Spinal cord (tissue), 10 donors: ENCODE results near the gene INTS6L. TPM values are rescaled to one million over a fixed set of nuclear protein-coding genes. Genes with fewer than 3 reads are reported as not detected.
A peak's percentile ranks its signal among the peaks of the same experiment; 100 is the strongest.

ENCODE experiments used
- DNase-seq, 6 donors: peaks; one replicate each; pipeline versions ENCODE4 v3.0.0 to v3.0.0-alpha.2; 2013 to 2015; ENCODE audit warnings: low spot score in 6 of 6, low read depth in 4 of 6
- H3K27ac ChIP-seq: one replicate; pipeline ENCODE4 v1.5.1; 2013; ENCODE audit warnings: low read depth, low read length, control low read depth
- H3K27me3 ChIP-seq: one replicate; pipeline ENCODE4 v1.6.1; 2013; ENCODE audit warnings: low read length; ENCODE audit not compliant: control insufficient read depth, insufficient read depth
- H3K36me3 ChIP-seq: one replicate; pipeline ENCODE4 v1.6.1; 2013; ENCODE audit warnings: low read length; ENCODE audit not compliant: control insufficient read depth, insufficient read depth
- H3K4me1 ChIP-seq: one replicate; pipeline ENCODE4 v1.6.1; 2013; ENCODE audit warnings: low read length; ENCODE audit not compliant: control insufficient read depth, insufficient read depth
- H3K4me3 ChIP-seq: one replicate; pipeline ENCODE4 v1.5.1; 2013; ENCODE audit warnings: low read depth, low read length, control low read depth
- H3K9me3 ChIP-seq: one replicate; pipeline ENCODE4 v1.6.1; 2013; ENCODE audit warnings: low read length; ENCODE audit not compliant: control insufficient read depth, insufficient read depth
- WGBS: methylation state at CpG from one replicate; pipeline ENCODE4 v1.1.5; 2013; ENCODE audit warnings: missing lambda C conversion rate; ENCODE audit not compliant: insufficient coverage; 5-methylcytosine and 5-hydroxymethylcytosine counted together
- long read RNA-seq, 4 donors: transcript quantifications; one replicate each; lab custom pipeline, GENCODE V29; 2026
- polyA plus RNA-seq, 2 donors: library from polyadenylated mRNA; unstranded; fragments of 120-200 nt; gene quantifications; one replicate each; pipeline ENCODE4 v1.2.1, GENCODE V29; 2013; ENCODE audit not compliant: insufficient read length in 2 of 2
- total RNA-seq, 2 donors: library from RNA; depleted of rRNA in 1 of 2; stranded (reverse); fragments of 120-200 nt in 1 of 2; fragments of >200 nt in 1 of 2; gene quantifications; one replicate each; pipeline versions ENCODE4 v1.2.3 to v1.2.4, GENCODE V29; 2013 to 2014
- donor health status: healthy.

Gene INTS6L
- total RNA-seq = 10 to 100 TPM; 19.5 to 20.7 TPM
- 10 to 100 TPM; 25.0 to 25.1 TPM for polyA plus RNA-seq
- long read RNA-seq, donor 1, partial matches to known transcripts = 6 of 6 reads
- long read RNA-seq, donor 1, other reads (novel, unspliced or antisense) = 0 of 6 reads
- long read RNA-seq, donor 2, partial matches to known transcripts = 0 of 1 reads
- long read RNA-seq, donor 2, other reads (novel, unspliced or antisense) = 0 of 1 reads
- long read RNA-seq, donor 3 = 0 reads
- long read RNA-seq, donor 4, partial matches to known transcripts = 0 of 1 reads
- long read RNA-seq, donor 4, other reads (novel, unspliced or antisense) = 0 of 1 reads

DNA sequence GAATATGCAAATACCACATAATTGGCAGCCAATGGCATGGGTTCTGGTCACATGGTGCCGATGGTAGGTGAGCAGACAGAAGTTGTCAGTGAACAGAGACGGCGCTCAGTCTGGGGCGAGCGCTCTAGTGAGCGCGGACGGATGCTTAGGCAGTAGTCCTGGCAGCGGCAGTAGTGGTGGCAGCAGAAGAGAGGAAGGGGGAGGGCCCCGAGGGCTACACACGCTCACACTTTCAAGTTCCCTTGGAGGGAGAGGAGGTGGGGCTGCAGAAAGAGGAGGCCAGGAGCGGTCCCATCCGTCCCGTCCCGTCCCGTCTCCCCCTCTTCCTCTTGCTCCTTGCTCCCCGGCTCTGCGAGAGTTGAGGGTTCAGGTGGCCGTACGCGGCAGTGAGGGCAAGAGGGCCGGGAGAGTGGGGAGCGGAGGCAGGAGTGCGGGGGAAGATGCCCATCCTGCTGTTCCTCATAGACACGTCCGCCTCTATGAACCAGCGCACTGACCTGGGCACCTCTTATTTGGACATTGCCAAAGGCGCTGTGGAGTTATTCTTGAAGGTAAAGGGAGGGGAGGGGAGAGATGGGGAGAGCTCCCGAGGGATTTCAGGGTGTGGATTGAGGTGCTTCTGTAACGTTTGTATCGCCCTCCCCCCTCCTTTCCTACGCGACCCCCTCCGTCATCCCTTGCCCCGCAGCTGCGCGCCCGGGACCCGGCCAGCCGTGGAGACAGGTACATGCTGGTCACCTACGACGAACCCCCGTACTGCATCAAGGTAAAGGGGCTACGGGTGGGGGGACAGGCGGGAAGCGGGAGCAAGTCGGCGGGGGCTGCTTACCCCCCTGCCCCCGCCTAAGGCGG lies at the start of gene INTS6L:
INTS6L (plus strand) TSS at position 108 of the 852 bp plus-strand sequence; CDS start at position 441, 333 bp downstream.
- WGBS = 36% methylated on average over 37 of the region's 50 CpGs
- no peaks in the 10 kb centered on the region for H3K9me3 ChIP-seq
- peak in 5 of 6 donors; percentile 64 to 96 (median 80) for DNase-seq
- H3K4me3 ChIP-seq = peak within 1 kb of the TSS; percentile 68
- peaks cover 2% of the 10 kb centered on the region for H3K27me3 ChIP-seq
- no peaks in the 10 kb centered on the region for H3K36me3 ChIP-seq
- peak within 1 kb of the TSS; percentile 93 for H3K27ac ChIP-seq
- no peaks in the 10 kb centered on the region for H3K4me1 ChIP-seq

DNA sequence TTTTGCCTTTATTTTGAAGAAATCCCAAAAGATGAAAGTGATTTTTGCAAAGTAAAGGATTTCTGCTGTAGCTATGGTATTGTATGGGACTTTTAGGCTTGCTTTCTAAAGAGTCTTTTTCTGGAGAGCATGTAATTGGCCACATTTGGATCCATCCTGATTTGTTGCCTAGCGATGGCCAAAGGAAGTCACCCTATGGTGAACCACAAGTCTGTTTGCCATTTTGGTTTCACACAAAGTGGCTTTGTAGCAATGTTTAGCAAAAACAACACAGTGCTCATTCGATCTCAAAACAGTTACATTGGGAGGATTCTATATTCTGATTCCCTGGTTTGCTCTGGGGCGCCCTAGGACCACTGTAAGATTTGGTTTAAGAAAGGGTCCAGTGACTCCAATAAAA lies 44.1 kb upstream of the INTS6L start:
- H3K36me3 ChIP-seq = no peaks in the 10 kb centered on the region
- H3K9me3 ChIP-seq = no peaks in the 10 kb centered on the region
- 79% methylated on average over 2 of the region's 3 CpGs for WGBS
- no peak for DNase-seq
- no peak overlapping the region for H3K4me3 ChIP-seq
- H3K27ac ChIP-seq = no peak overlapping the region
- no peaks in the 10 kb centered on the region for H3K4me1 ChIP-seq
- H3K27me3 ChIP-seq = no peaks in the 10 kb centered on the region

DNA sequence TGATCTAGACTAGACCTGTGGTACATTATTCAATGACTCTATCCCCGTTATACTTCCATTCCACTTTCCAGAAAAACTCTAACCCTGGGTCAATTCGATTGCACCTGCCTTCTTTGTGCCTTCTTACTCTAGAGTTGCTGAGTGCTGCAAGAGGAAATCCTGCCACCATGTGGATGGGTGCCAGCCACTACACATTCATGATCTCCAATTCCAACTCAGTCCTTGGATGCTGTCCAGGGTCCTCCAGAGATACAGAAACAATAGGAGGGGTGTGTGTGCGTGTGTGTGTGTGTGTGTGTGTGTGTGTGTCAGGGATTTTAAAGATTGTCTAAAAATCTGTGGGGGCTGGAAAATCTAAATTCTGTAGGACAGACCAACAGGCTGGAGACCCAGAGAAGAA lies 42.9 kb upstream of the INTS6L start:
- Histone ChIP-seq H3K4me3 (no peak overlapping the region), H3K27me3 (no peaks in the 10 kb centered on the region), H3K9me3 (no peaks in the 10 kb centered on the region), H3K36me3 (no peaks in the 10 kb centered on the region), H3K4me1 (no peaks in the 10 kb centered on the region), H3K27ac (no peak overlapping the region)
- peak; percentile 12 to 88 (median 50) for DNase-seq
- WGBS = 24% methylated on average over 2 of the region's 3 CpGs

GRCh38 chrX:135480076-135480475 lies 40.4 kb upstream of the INTS6L start:
- 64% methylated on average over 5 of the region's 7 CpGs for WGBS
- no peak overlapping the region for H3K4me3 ChIP-seq
- H3K36me3 ChIP-seq = no peaks in the 10 kb centered on the region
- no peaks in the 10 kb centered on the region for H3K4me1 ChIP-seq
- H3K9me3 ChIP-seq = no peaks in the 10 kb centered on the region
- DNase-seq = no peak
- no peaks in the 10 kb centered on the region for H3K27me3 ChIP-seq
- H3K27ac ChIP-seq = no peak overlapping the region

DNA sequence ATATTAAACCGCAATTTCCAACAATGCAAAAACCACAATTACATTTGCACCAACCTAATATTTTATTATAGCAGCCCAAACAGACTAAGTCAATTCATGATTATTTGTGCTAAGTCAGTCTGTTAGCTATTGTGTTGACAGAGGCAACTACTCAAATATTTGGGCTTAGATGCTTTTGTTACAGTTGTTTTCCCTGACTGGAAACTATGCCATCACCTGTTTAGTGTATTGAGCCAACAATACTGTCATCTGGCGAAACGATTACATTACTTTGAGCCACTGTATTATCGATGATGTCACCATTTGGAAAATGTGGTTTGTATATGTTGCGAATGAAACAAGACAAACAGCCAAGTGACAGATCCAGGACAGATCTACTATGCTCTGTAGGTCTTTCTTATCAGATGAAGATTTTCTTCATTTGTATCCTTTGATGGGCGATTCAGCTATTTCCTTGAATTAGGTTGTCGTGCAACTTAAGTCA lies 38.7 kb upstream of the INTS6L start:
- no peaks in the 10 kb centered on the region for H3K27me3 ChIP-seq
- WGBS = 100% methylated on average over 2 of the region's 7 CpGs
- H3K4me3 ChIP-seq = no peak overlapping the region
- H3K36me3 ChIP-seq = no peaks in the 10 kb centered on the region
- H3K9me3 ChIP-seq = no peaks in the 10 kb centered on the region
- H3K27ac ChIP-seq = no peak overlapping the region
- DNase-seq = no peak
- H3K4me1 ChIP-seq = no peaks in the 10 kb centered on the region

DNA sequence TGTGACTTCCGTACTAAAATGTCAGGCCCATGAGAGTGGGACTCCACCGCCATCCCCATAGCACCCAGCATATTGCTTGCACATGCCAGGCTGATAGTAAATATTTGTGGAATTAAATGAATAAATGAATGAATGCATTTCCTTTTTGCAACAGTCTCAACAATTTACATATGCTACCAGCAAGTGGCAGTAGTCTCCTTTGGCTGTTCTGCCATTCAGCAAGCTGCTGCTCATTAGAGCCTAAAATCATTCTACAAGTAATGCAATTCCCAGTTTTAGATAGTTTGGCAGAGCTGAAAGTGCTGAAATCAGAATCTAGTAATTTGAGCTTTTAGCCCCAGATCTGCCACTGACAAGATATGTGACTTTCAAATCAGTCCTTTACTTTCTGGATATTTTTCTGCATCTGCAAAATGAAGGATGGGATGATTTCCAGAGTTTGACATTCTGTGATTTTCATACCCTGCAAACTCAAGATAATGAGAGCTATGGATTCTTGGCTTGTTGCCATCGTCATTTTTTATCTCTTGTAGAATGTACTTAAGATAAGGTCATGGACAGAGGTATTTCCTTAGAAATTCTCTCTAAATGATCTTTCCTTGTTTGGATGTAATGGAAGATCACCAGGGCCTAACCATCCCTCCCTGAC lies 35.7 kb upstream of the INTS6L start:
- Histone ChIP-seq H3K27me3 (no peaks in the 10 kb centered on the region), H3K27ac (no peak overlapping the region), H3K4me3 (no peak overlapping the region), H3K36me3 (no peaks in the 10 kb centered on the region), H3K9me3 (no peaks in the 10 kb centered on the region), H3K4me1 (no peaks in the 10 kb centered on the region)
- peak in 5 of 6 donors; percentile 1 to 80 (median 17) for DNase-seq
- no CpG with 5 or more reads among the region's 3 CpGs for WGBS

- 50% methylated on average over 1 of the region's 1 CpG for WGBS
- Histone ChIP-seq H3K27me3 (peaks cover 3% of the 10 kb centered on the region), H3K27ac (no peak overlapping the region), H3K36me3 (no peaks in the 10 kb centered on the region), H3K4me1 (no peaks in the 10 kb centered on the region), H3K9me3 (no peaks in the 10 kb centered on the region), H3K4me3 (no peak overlapping the region)
- DNase-seq = no peak
These were observed 30.9 kb upstream of the INTS6L start for GRCh38 chrX:135489542-135489941.

DNA sequence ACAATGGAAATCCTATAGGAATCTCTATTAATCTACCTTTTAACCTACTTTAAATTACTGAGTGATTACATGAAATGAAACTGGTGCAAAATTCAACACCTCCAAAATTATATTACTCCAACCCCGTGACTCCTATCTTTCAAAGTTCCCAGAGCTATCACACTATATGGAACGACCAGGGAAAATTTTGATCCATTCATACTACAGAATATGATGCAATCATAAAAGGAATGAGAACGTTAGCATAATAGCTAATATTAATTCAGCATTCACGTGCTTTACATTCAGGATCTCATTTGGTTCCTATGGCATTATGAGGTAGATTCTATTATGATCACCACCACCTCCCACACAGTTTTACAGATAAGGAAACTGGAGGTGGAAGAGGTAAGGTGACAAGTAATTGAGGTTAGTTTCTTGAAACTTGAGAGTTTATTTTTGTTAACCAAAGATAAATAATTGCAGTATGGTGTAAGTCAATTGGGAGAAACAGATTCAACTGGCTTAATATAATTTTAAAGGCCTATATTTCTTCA lies 29.4 kb upstream of the INTS6L start:
- Histone ChIP-seq H3K27me3 (peaks cover 3% of the 10 kb centered on the region), H3K27ac (no peak overlapping the region), H3K4me1 (no peaks in the 10 kb centered on the region), H3K4me3 (no peak overlapping the region), H3K9me3 (no peaks in the 10 kb centered on the region), H3K36me3 (no peaks in the 10 kb centered on the region)
- no CpG with 5 or more reads among the region's 4 CpGs for WGBS
- DNase-seq = no peak

DNA sequence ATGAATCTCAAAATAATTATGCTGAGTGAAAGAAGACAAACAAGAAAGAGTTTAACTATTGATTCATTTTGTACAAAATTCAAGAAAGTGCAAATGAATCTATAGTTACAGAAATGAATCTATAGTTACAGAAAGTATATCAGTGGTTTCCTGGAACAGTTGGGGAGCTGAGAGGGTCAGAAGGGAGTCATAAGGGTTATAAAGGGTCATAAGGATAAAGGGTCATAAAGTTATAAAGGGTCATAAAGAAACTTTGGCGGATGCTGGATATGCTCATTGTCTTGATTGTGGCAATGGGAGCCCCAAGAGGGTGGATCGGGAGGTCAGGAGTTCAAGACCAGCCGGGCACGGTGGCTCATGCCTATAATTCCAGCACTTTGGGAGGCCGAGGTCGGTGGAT lies 26.0 kb upstream of the INTS6L start:
- H3K36me3 ChIP-seq = no peaks in the 10 kb centered on the region
- no peaks in the 10 kb centered on the region for H3K9me3 ChIP-seq
- H3K4me3 ChIP-seq = no peak overlapping the region
- DNase-seq = no peak
- H3K27me3 ChIP-seq = peaks cover 3% of the 10 kb centered on the region
- 75% methylated on average over 6 of the region's 6 CpGs for WGBS
- H3K27ac ChIP-seq = no peak overlapping the region
- H3K4me1 ChIP-seq = no peaks in the 10 kb centered on the region
